ENCODE measurements around the gene VCL. TPM values are rescaled to one million over a fixed set of nuclear protein-coding genes. Genes with fewer than 3 reads are reported as not detected.
"Not testable (repeated sequence)": the region's sequence is repeated elsewhere in the genome, so short reads cannot be mapped to it uniquely, and the experiment has no call there.

Gene VCL
- total and polyA plus RNA-seq, 12 donors: 14.3 to 90.7 (median 43.2) TPM

DNA sequence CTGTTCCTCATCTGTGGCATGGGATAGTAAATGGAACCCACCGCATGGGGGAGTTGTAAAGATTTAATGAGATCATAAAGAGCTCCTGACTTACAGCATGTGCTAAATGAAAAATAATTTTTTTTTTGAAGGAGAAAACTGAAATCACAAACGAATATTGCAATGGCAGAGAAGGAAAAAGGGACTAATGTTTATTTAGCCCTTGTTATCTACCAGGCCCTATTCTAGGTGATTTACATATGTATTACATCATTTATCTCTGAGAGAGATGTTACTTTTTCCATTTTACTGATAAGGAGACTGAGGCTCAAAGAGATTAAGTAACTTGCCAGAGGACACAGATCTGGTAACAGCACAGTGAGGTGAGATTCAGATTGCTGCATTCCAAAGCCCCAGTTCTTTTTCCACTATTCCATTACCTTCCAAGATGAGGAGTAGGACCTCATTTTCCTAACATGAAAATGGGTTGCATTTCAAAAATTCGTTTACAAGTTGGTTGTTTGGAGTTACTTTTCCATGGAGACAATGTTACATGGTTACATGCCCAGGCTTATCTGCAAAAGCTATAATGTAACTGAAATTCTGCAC lies 28.6 kb downstream of the VCL start:
- no peaks in the 10 kb centered on the region for H3K36me3 ChIP-seq (replicated peaks in 1 of 2)
- WGBS, 4 donors: 61 to 73% (median 66%) methylated on average over 3 of the region's 3 CpGs
- H3K27me3 ChIP-seq: no peaks in the 10 kb centered on the region
- H3K9me3 ChIP-seq (replicated peaks in 1 of 3): no peaks in the 10 kb centered on the region
- H3K4me3 ChIP-seq: no peak overlapping the region
- intact Hi-C loops (cut with DNase I): no loop called here
- H3K4me1 ChIP-seq (replicated peaks in 1 of 2): peaks cover 3 to 41% of the 10 kb centered on the region in 2 donors
- DNase-seq: no peak
- no peak overlapping the region for H3K27ac ChIP-seq
- no peak for TF ChIP-seq POLR2A (IDR thresholded peaks at IDR 0.05)
- TF ChIP-seq, protein P1, sequence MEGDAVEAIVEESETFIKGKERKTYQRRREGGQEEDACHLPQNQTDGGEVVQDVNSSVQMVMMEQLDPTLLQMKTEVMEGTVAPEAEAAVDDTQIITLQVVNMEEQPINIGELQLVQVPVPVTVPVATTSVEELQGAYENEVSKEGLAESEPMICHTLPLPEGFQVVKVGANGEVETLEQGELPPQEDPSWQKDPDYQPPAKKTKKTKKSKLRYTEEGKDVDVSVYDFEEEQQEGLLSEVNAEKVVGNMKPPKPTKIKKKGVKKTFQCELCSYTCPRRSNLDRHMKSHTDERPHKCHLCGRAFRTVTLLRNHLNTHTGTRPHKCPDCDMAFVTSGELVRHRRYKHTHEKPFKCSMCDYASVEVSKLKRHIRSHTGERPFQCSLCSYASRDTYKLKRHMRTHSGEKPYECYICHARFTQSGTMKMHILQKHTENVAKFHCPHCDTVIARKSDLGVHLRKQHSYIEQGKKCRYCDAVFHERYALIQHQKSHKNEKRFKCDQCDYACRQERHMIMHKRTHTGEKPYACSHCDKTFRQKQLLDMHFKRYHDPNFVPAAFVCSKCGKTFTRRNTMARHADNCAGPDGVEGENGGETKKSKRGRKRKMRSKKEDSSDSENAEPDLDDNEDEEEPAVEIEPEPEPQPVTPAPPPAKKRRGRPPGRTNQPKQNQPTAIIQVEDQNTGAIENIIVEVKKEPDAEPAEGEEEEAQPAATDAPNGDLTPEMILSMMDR (IDR thresholded peaks at IDR 0.05): no peak

- no peak for DNase-seq
- Histone ChIP-seq H3K27ac (no peak overlapping the region), H3K36me3 (replicated peaks in 1 of 2) (no peaks in the 10 kb centered on the region), H3K9me3 (replicated peaks in 1 of 3) (no peaks in the 10 kb centered on the region), H3K4me1 (replicated peaks in 1 of 2) (peaks cover 3 to 36% of the 10 kb centered on the region in 2 donors), H3K27me3 (no peaks in the 10 kb centered on the region), H3K4me3 (no peak overlapping the region)
- WGBS, 4 donors: 92 to 97% (median 97%) methylated on average over 2 of the region's 2 CpGs
- intact Hi-C loops (cut with DNase I): no loop called here
- TF ChIP-seq, protein P1 (IDR thresholded peaks at IDR 0.05): no peak
- no peak for TF ChIP-seq POLR2A (IDR thresholded peaks at IDR 0.05)
Observed at GRCh38 chr10:74027702-74028101, 29.8 kb downstream of the VCL start.

DNA sequence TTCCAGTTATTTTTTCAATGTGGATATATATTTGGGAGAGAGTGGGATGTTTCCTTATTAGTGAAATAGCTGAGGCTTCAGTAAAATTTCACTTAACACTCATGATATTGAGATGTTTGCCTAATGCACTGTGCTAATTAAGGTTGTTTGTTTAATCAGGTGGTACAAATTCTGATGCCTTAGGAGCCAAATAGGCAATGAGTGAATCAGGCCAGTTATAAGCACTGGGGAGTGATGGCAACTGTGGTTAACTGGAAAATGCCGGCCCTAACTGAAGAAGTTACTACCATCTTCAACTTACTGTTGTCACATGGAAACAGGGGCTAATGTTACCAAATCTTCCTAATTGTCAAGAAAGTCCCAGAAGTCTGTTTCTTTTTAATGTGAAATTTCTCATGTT lies 32.0 kb downstream of the VCL start:
- no peak for DNase-seq
- Histone ChIP-seq H3K36me3 (replicated peaks in 1 of 2) (no peaks in the 10 kb centered on the region), H3K27me3 (no peaks in the 10 kb centered on the region), H3K4me3 (no peak overlapping the region), H3K9me3 (replicated peaks in 1 of 3) (no peaks in the 10 kb centered on the region), H3K4me1 (replicated peaks in 1 of 2) (peaks cover 3 to 24% of the 10 kb centered on the region in 2 donors), H3K27ac (no peak overlapping the region)
- WGBS, 4 donors: 76 to 94% (median 84%) methylated on average over 1 of the region's 1 CpG
- TF ChIP-seq, protein P1 (IDR thresholded peaks at IDR 0.05): no peak
- no peak for TF ChIP-seq POLR2A (IDR thresholded peaks at IDR 0.05)
- intact Hi-C loops (cut with DNase I): no loop called here

GRCh38 chr10:74032208-74032607 lies 34.3 kb downstream of the VCL start:
- H3K9me3 ChIP-seq (replicated peaks in 1 of 3); H3K4me3 ChIP-seq; H3K4me1 ChIP-seq (replicated peaks in 1 of 2); H3K27ac ChIP-seq; H3K27me3 ChIP-seq; intact Hi-C loops (cut with DNase I); H3K36me3 ChIP-seq (replicated peaks in 1 of 2): not testable (repeated sequence)
- DNase-seq: peak in 1 of 7 donors; percentile 18
- 64 to 90% (median 79%) methylated on average over 1 of the region's 1 CpG for WGBS, 4 donors
